Brain microvascular endothelial cell (primary cell): ENCODE measurements around the gene ZNF513.
A peak's percentile ranks its signal among the peaks of the same experiment; 100 is the strongest.
"Not testable (repeated sequence)": the region's sequence is repeated elsewhere in the genome, so short reads cannot be mapped to it uniquely, and the experiment has no call there.

ENCODE experiments used
- DNase-seq: peaks from one replicate; pipeline ENCODE4 v3.0.0-alpha.2; 2020
- H3K27ac ChIP-seq: fragments of 250-450 bp; sonication (Bioruptor Pico); 2 replicates; pipeline ENCODE4 v1.5.1; 2020; ENCODE audit warnings: mild to moderate bottlenecking, moderate library complexity
- H3K27me3 ChIP-seq: fragments of 250-450 bp; sonication (Bioruptor Pico); replicated peaks from 2 replicates; pipeline ENCODE4 v1.5.1; 2020; ENCODE audit warnings: mild to moderate bottlenecking
- H3K36me3 ChIP-seq: fragments of 250-450 bp; sonication (Bioruptor Pico); replicated peaks from 2 replicates; pipeline ENCODE4 v1.5.1; 2020; ENCODE audit warnings: mild to moderate bottlenecking
- H3K4me3 ChIP-seq: 2 replicates; pipeline ENCODE4 v1.5.1; 2011; ENCODE audit warnings: low read depth, mild to moderate bottlenecking, control low read depth, low read length, moderate library complexity
- CTCF ChIP-seq: IDR thresholded peaks from 2 replicates; pipeline ENCODE4 v1.5.1; 2011; ENCODE audit warnings: low read depth, mild to moderate bottlenecking, moderate library complexity, low read length, control low read depth, inconsistent platforms; ENCODE audit errors: missing control alignments
- in situ Hi-C: cut with HindIII; loops from 2 replicates; pipeline ENCODE4 v1.10.0; 2017; ENCODE audit warnings: low sequenced_read_pairs, low pct_ligation_motif_present

Gene ZNF513

GRCh38 chr2:27354597-27354927, 26.0 kb downstream of the ZNF513 start:
- DNase-seq: no peak
- TF ChIP-seq CTCF: no peak
- H3K27ac ChIP-seq: peak overlapping the region; percentile 3
- no peak overlapping the region for H3K4me3 ChIP-seq
- no peaks in the 10 kb centered on the region for H3K27me3 ChIP-seq
- in situ Hi-C loops: no loop called here
- H3K36me3 ChIP-seq: no peaks in the 10 kb centered on the region

GRCh38 chr2:27353762-27354596, 26.6 kb downstream of the ZNF513 start:
- in situ Hi-C loops: no loop called here
- Histone ChIP-seq H3K4me3 (no peak overlapping the region), H3K27ac (peak overlapping the region; percentile 3), H3K36me3 (no peaks in the 10 kb centered on the region), H3K27me3 (no peaks in the 10 kb centered on the region)
- no peak for TF ChIP-seq CTCF
- peak; percentile 19 for DNase-seq

GRCh38 chr2:27353386-27353761, 27.2 kb downstream of the ZNF513 start:
- H3K27me3 ChIP-seq, H3K4me3 ChIP-seq, H3K27ac ChIP-seq, H3K36me3 ChIP-seq, in situ Hi-C loops, DNase-seq: not testable (repeated sequence)

- H3K27ac ChIP-seq: no peak overlapping the region
- in situ Hi-C loops: no loop called here
- H3K27me3 ChIP-seq: no peaks in the 10 kb centered on the region
- no peaks in the 10 kb centered on the region for H3K36me3 ChIP-seq
- TF ChIP-seq CTCF: no peak
- no peak for DNase-seq
- H3K4me3 ChIP-seq: no peak overlapping the region
Measured at GRCh38 chr2:27351802-27352598, 28.5 kb downstream of the ZNF513 start.

GRCh38 chr2:27350106-27350693, 30.3 kb downstream of the ZNF513 start:
- Histone ChIP-seq H3K27me3 (no peaks in the 10 kb centered on the region), H3K36me3 (no peaks in the 10 kb centered on the region), H3K4me3 (no peak overlapping the region), H3K27ac (no peak overlapping the region)
- no peak for TF ChIP-seq CTCF
- in situ Hi-C loops: no loop called here
- DNase-seq: no peak

- Histone ChIP-seq H3K4me3 (no peak overlapping the region), H3K27ac (no peak overlapping the region), H3K36me3 (peaks cover 3% of the 10 kb centered on the region), H3K27me3 (no peaks in the 10 kb centered on the region)
- DNase-seq: no peak
- in situ Hi-C loops: no loop called here
- no peak for TF ChIP-seq CTCF
Measured at GRCh38 chr2:27347641-27348040, 32.9 kb downstream of the ZNF513 start.
